ACHN (cell line): ENCODE measurements around the gene METAP1D.
"Not testable (repeated sequence)": the region's sequence is repeated elsewhere in the genome, so short reads cannot be mapped to it uniquely, and the experiment has no call there.

Experiments
- DNase-seq: peaks from one replicate; pipeline ENCODE4 v3.0.0-alpha.2; 2015
- in situ Hi-C: cut with HindIII; loops from 2 replicates; pipeline ENCODE4 v1.10.0; 2017; ENCODE audit warnings: low sequenced_read_pairs, low pct_ligation_motif_present, low pct_unique_long_range_greater_than_20kb

METAP1D gene

GRCh38 chr2:172040311-172040710 is 40.6 kb downstream of the METAP1D start:
- in situ Hi-C loops = no loop called here
- no peak for DNase-seq

- in situ Hi-C loops = no loop called here
- DNase-seq = no peak
Measured at GRCh38 chr2:172046080-172046678, 46.4 kb downstream of the METAP1D start.

- in situ Hi-C loops = no loop called here
- DNase-seq = no peak
Measured at GRCh38 chr2:172046866-172047565, 47.3 kb downstream of the METAP1D start.

GRCh38 chr2:172047566-172048507 is 48.1 kb downstream of the METAP1D start:
- no peak for DNase-seq
- in situ Hi-C loops = no loop called here

- in situ Hi-C loops = no loop called here
- DNase-seq = no peak
Measured at GRCh38 chr2:172048508-172049503, 49.1 kb downstream of the METAP1D start.

- in situ Hi-C loops = no loop called here
- DNase-seq = no peak
Measured at GRCh38 chr2:172049567-172050120, 49.9 kb downstream of the METAP1D start.

- in situ Hi-C loops = no loop called here
- no peak for DNase-seq
Measured at GRCh38 chr2:172050479-172051125, 50.8 kb downstream of the METAP1D start.

- in situ Hi-C loops = no loop called here
- DNase-seq = no peak
Measured at GRCh38 chr2:172052000-172052983, 52.5 kb downstream of the METAP1D start.

GRCh38 chr2:172053486-172053885 is 53.7 kb downstream of the METAP1D start:
- in situ Hi-C loops = no loop called here
- no peak for DNase-seq

- no peak for DNase-seq
- in situ Hi-C loops = no loop called here
Measured at GRCh38 chr2:172056293-172056692, 56.5 kb downstream of the METAP1D start.

GRCh38 chr2:172058660-172059059 is 58.9 kb downstream of the METAP1D start:
- DNase-seq = no peak
- in situ Hi-C loops = no loop called here

GRCh38 chr2:172060118-172060517 is 60.4 kb downstream of the METAP1D start:
- in situ Hi-C loops, DNase-seq: not testable (repeated sequence)

- in situ Hi-C loops = no loop called here
- DNase-seq = no peak
Measured at GRCh38 chr2:172062402-172063004, 62.8 kb downstream of the METAP1D start.

- no peak for DNase-seq
- in situ Hi-C loops = no loop called here
Measured at GRCh38 chr2:172063446-172063845, 63.7 kb downstream of the METAP1D start.

GRCh38 chr2:172065111-172065510 is 65.4 kb downstream of the METAP1D start:
- no peak for DNase-seq
- in situ Hi-C loops = no loop called here

- in situ Hi-C loops = no loop called here
- DNase-seq = no peak
Measured at GRCh38 chr2:172066394-172066886, 66.7 kb downstream of the METAP1D start.
